ENCODE measurements around the gene INAFM1. TPM values are rescaled to one million over a fixed set of nuclear protein-coding genes. Genes with fewer than 3 reads are reported as not detected.

INAFM1 gene
- total and polyA plus RNA-seq, 9 of the 15 experiments (the other 6 are each of a cell fraction or from before 2014, with no cell fraction given): 0.71 to 30.9 (median 3.1) TPM

GRCh38 chr19:47230054-47230920, 44.4 kb upstream of the INAFM1 start (continued):
- TF ChIP-seq SNAPC5 (CRISPR knock-in tag; IDR thresholded peaks at IDR 0.05) (no peak), ZSCAN32 (CRISPR knock-in tag; IDR thresholded peaks at IDR 0.05) (no peak), XRCC5 (IDR thresholded peaks at IDR 0.05; ENCODE audit: low read depth, low read length) (peak; percentile 48; the same call in 1 of the 2 replicates), HSF4 (CRISPR knock-in tag; IDR thresholded peaks at IDR 0.05; ENCODE audit: borderline replicate concordance) (no peak), TFAP4 (CRISPR knock-in tag; IDR thresholded peaks at IDR 0.05; ENCODE audit: borderline replicate concordance) (peak; percentile 49; the same call in 1 of the 2 replicates), IRF2 (CRISPR knock-in tag; IDR thresholded peaks at IDR 0.05) (no peak), ZNF232 (CRISPR knock-in tag; IDR thresholded peaks at IDR 0.05) (no peak), NR0B1 (IDR thresholded peaks at IDR 0.05; ENCODE audit: partially characterized antibody) (no peak), ZNF282 (CRISPR knock-in tag; IDR thresholded peaks at IDR 0.05) (no peak), POLR3A (IDR thresholded peaks at IDR 0.05; ENCODE audit: borderline replicate concordance, extremely low read depth, insufficient read depth, insufficient read length) (no peak), E4F1 (CRISPR knock-in tag; IDR thresholded peaks at IDR 0.05; ENCODE audit: borderline replicate concordance) (no peak), ZBTB7A (IDR thresholded peaks at IDR 0.05; ENCODE audit: borderline replicate concordance, control insufficient read depth, low read depth, low read length) (peak; percentile 100), ZBTB17 (CRISPR knock-in tag; IDR thresholded peaks at IDR 0.05) (0 out of 2 replicates have a peak, but pooled peaks have one; percentile 39), E2F4 (CRISPR knock-in tag; IDR thresholded peaks at IDR 0.05; ENCODE audit: low read depth) (no peak), HBP1 (CRISPR knock-in tag; IDR thresholded peaks at IDR 0.05) (0 out of 2 replicates have a peak, but pooled peaks have one; percentile 73), PURB (CRISPR knock-in tag; IDR thresholded peaks at IDR 0.05; ENCODE audit: low read depth) (no peak), ZBTB2 (IDR thresholded peaks at IDR 0.05) (peak; percentile 87)

Measured in K562 (cell line).